ENCODE results near the gene AHDC1. TPM values are rescaled to one million over a fixed set of nuclear protein-coding genes. Genes with fewer than 3 reads are reported as not detected.

The AHDC1 gene
- total and polyA plus RNA-seq, 2 of the 13 experiments (the other 11 are each of a cell fraction or from before 2014, with no cell fraction given): 1.0 to 2.7 TPM

DNA sequence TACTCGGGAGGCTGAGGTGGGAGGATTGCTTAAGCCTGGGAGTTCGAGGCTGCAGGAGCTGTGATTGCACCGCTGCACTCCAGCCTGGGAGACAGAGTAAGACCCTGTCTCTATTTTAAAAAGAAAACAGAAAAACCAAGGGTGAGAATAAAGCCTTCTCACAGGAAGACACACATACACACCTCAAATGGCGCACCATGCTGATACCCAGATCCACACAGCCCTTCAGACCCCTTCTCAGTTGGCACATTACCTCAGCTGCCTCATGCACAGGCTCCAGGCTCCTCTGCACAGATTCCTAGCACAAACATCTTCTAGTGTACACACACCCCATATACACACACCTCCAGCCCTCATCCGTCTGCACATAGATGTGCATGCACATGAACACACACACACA, 23.1 kb upstream of the AHDC1 start (continued):
- no peak for TF ChIP-seq KLF15 (CRISPR knock-in tag; IDR thresholded peaks at IDR 0.05; ENCODE audit: borderline replicate concordance)

DNA sequence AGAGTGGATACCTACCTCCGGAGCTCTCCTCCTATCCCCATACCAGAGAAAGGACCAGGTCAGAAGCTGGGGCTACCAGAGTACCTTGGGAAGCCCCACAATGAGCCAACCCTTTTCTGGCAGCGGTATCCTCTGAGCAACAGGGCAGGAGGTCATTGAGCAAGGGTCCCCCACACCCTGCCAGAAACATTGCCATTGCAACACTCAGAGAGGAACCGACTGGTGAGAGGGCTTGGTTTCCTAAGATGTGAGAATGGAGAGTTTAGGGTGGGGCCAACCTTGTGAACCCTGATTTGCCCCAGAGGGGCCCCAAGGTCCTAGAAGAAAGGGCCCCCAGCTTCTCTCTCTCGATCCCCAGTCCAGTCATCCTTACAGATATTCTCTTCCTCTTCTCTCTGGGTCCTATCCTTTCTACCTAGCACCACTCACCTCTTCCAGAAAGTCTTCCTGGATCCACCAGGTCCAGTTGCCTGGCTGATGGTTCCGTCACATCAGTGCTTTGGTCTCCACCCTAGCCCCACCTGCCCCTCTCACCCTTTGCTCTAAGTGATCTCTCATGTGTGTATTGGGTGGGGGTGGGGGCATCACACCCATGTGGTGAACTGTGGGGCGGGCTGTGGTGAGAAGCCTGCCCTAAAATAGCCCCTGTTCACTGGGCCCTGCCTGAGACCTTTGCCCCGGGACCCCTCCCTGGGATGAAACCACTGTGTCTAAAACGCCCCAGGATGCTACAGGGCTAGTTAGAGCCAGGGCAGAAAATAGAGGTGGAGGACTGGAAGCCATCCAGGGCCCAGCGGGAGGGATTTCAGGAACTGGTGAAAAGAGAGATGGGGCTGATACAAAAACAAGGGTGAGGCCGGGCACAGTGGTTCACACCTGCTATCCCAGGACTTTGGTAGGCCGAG, 22.3 kb upstream of the AHDC1 start:
- Histone ChIP-seq H3K36me3 (replicated peaks in 1 of 2; ENCODE audit: control insufficient read depth in 1 of 2, insufficient read depth in 2 of 2, low read length in 2 of 2) (no peaks in the 10 kb centered on the region), H3K27ac (ENCODE audit: extremely low read length, insufficient read depth, low read length) (no peak overlapping the region), H3K4me1 (ENCODE audit: insufficient read depth, low read length) (peaks cover 29% of the 10 kb centered on the region), H3K4me2 (ENCODE audit: low read depth, low read length) (no peak overlapping the region), H3K9ac (ENCODE audit: insufficient read depth, low read depth, low read length) (no peak overlapping the region), H3K9me3 (ENCODE audit: low read length) (no peaks in the 10 kb centered on the region), H3K79me2 (ENCODE audit: insufficient read depth, low read length) (no peaks in the 10 kb centered on the region), H3K27me3 (ENCODE audit: control insufficient read depth in 1 of 2, insufficient read depth in 2 of 2, low read length in 2 of 2) (peaks cover 0 to 22% of the 10 kb centered on the region in 2 experiments; a peak in 2 of 5 replicates), H3K4me3 (replicated peaks in 1 of 3; ENCODE audit: insufficient read depth in 1 of 3, low read depth in 2 of 3, low read length in 3 of 3) (no peak overlapping the region), H2AFZ (ENCODE audit: low read length) (no peak overlapping the region), H4K20me1 (ENCODE audit: insufficient read depth, low read length) (no peaks in the 10 kb centered on the region)
- POLR2A ChIA-PET: no interaction called here
- intact Hi-C loops (cut with micrococcal nuclease; ENCODE audit: unreplicated experiment): no loop called here
- BruUV-seq (replicated peaks): no TSS peak
- no peak for ATAC-seq
- 16% methylated on average over 9 of the region's 11 CpGs for WGBS (ENCODE audit: low lambda C conversion rate)
- TF ChIP-seq, protein P1, sequence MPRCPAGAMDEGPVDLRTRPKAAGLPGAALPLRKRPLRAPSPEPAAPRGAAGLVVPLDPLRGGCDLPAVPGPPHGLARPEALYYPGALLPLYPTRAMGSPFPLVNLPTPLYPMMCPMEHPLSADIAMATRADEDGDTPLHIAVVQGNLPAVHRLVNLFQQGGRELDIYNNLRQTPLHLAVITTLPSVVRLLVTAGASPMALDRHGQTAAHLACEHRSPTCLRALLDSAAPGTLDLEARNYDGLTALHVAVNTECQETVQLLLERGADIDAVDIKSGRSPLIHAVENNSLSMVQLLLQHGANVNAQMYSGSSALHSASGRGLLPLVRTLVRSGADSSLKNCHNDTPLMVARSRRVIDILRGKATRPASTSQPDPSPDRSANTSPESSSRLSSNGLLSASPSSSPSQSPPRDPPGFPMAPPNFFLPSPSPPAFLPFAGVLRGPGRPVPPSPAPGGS (CRISPR knock-in tag; IDR thresholded peaks at IDR 0.05): no peak
- no peak for TF ChIP-seq ZNF484 (CRISPR knock-in tag; IDR thresholded peaks at IDR 0.05; ENCODE audit: borderline replicate concordance, low read depth)
- no peak for TF ChIP-seq AGO2 (optimal IDR thresholded peaks at IDR 0.05; ENCODE audit: low read depth, low read length)
- no peak for TF ChIP-seq NCOA5 (CRISPR knock-in tag; IDR thresholded peaks at IDR 0.05)
- no peak for TF ChIP-seq PHF5A (CRISPR knock-in tag; IDR thresholded peaks at IDR 0.05; ENCODE audit: low read depth, unreplicated experiment)
- no peak for TF ChIP-seq PRDM15 (CRISPR knock-in tag; IDR thresholded peaks at IDR 0.05)
- TF ChIP-seq FOXA3 (CRISPR knock-in tag; IDR thresholded peaks at IDR 0.05): no peak
- TF ChIP-seq ZBTB7B (CRISPR knock-in tag; IDR thresholded peaks at IDR 0.05): no peak
- TF ChIP-seq KMT2A (CRISPR knock-in tag; IDR thresholded peaks at IDR 0.05): no peak
- TF ChIP-seq ZNF20 (CRISPR knock-in tag; IDR thresholded peaks at IDR 0.05): no peak
- TF ChIP-seq KLF9 (CRISPR knock-in tag; IDR thresholded peaks at IDR 0.05; ENCODE audit: low read depth): no peak
- no peak for TF ChIP-seq NFE2L2 (IDR thresholded peaks at IDR 0.05; ENCODE audit: low read length)
- TF ChIP-seq TRIM24 (CRISPR knock-in tag; IDR thresholded peaks at IDR 0.05): no peak
- TF ChIP-seq PHF8 (CRISPR knock-in tag; IDR thresholded peaks at IDR 0.05): no peak
- TF ChIP-seq FLYWCH1 (CRISPR knock-in tag; IDR thresholded peaks at IDR 0.05): no peak
- FAIRE-seq: no peak
- in situ Hi-C loops (cut with HindIII; ENCODE audit: extremely low pct_ligation_motif_present, low pct_unique_long_range_greater_than_20kb): no loop called here
- DNase-seq (ENCODE audit: low spot score): no peak
- CTCF ChIA-PET (ENCODE audit: low intra/inter-chr PET ratio, low total read pairs): no interaction called here

Measured in HepG2 (cell line).